Measurements from ENCODE around the gene MCRIP1.

MCRIP1 gene

GRCh38 chr17:81859906-81860755 is 27.0 kb upstream of the MCRIP1 start, which contains the start of gene P4HB:
Gene P4HB, minus strand, starts transcription at chr17:81860535. Its CDS starts 64 bp downstream, at chr17:81860471.
- peak; percentile 31; the same call in 1 of the 2 replicates for TF ChIP-seq TAF1 (IDR thresholded peaks at IDR 0.05; ENCODE audit: low read depth)
- TF ChIP-seq RAD21 (IDR thresholded peaks at IDR 0.05; ENCODE audit: low read depth) = no peak
- 0 out of 2 replicates have a peak, but pooled peaks have one; percentile 3 for TF ChIP-seq NFIC (IDR thresholded peaks at IDR 0.05)
- 0 out of 2 replicates have a peak, but pooled peaks have one; percentile 13 for TF ChIP-seq EP300 (IDR thresholded peaks at IDR 0.05; ENCODE audit: borderline replicate concordance)
- TF ChIP-seq YY1 (IDR thresholded peaks at IDR 0.05; ENCODE audit: low read depth) = no peak
- TF ChIP-seq EGR1 (IDR thresholded peaks at IDR 0.05) = no peak; the same call in none of the 2 replicates
- TF ChIP-seq, protein P1, sequence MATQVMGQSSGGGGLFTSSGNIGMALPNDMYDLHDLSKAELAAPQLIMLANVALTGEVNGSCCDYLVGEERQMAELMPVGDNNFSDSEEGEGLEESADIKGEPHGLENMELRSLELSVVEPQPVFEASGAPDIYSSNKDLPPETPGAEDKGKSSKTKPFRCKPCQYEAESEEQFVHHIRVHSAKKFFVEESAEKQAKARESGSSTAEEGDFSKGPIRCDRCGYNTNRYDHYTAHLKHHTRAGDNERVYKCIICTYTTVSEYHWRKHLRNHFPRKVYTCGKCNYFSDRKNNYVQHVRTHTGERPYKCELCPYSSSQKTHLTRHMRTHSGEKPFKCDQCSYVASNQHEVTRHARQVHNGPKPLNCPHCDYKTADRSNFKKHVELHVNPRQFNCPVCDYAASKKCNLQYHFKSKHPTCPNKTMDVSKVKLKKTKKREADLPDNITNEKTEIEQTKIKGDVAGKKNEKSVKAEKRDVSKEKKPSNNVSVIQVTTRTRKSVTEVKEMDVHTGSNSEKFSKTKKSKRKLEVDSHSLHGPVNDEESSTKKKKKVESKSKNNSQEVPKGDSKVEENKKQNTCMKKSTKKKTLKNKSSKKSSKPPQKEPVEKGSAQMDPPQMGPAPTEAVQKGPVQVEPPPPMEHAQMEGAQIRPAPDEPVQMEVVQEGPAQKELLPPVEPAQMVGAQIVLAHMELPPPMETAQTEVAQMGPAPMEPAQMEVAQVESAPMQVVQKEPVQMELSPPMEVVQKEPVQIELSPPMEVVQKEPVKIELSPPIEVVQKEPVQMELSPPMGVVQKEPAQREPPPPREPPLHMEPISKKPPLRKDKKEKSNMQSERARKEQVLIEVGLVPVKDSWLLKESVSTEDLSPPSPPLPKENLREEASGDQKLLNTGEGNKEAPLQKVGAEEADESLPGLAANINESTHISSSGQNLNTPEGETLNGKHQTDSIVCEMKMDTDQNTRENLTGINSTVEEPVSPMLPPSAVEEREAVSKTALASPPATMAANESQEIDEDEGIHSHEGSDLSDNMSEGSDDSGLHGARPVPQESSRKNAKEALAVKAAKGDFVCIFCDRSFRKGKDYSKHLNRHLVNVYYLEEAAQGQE (IDR thresholded peaks at IDR 0.05; ENCODE audit: low read depth) = no peak
- no peak; the same call in 1 of the 2 replicates for TF ChIP-seq TCF12 (IDR thresholded peaks at IDR 0.05; ENCODE audit: low read depth)
- TF ChIP-seq FOXM1 (IDR thresholded peaks at IDR 0.05; ENCODE audit: borderline replicate concordance, low read depth) = no peak
- TF ChIP-seq TEAD4 (IDR thresholded peaks at IDR 0.05) = no peak
- no peak; the same call in 1 of the 2 replicates for TF ChIP-seq MAX (IDR thresholded peaks at IDR 0.05)
- TF ChIP-seq ZBTB7A (IDR thresholded peaks at IDR 0.05; ENCODE audit: low read depth) = no peak; the same call in 1 of the 2 replicates
- no peak for TF ChIP-seq CEBPB (IDR thresholded peaks at IDR 0.05)
- TF ChIP-seq CREB1 (IDR thresholded peaks at IDR 0.05; ENCODE audit: low read depth) = no peak
- TF ChIP-seq, protein P2, sequence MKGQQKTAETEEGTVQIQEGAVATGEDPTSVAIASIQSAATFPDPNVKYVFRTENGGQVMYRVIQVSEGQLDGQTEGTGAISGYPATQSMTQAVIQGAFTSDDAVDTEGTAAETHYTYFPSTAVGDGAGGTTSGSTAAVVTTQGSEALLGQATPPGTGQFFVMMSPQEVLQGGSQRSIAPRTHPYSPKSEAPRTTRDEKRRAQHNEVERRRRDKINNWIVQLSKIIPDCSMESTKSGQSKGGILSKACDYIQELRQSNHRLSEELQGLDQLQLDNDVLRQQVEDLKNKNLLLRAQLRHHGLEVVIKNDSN (IDR thresholded peaks at IDR 0.05) = no peak

DNA sequence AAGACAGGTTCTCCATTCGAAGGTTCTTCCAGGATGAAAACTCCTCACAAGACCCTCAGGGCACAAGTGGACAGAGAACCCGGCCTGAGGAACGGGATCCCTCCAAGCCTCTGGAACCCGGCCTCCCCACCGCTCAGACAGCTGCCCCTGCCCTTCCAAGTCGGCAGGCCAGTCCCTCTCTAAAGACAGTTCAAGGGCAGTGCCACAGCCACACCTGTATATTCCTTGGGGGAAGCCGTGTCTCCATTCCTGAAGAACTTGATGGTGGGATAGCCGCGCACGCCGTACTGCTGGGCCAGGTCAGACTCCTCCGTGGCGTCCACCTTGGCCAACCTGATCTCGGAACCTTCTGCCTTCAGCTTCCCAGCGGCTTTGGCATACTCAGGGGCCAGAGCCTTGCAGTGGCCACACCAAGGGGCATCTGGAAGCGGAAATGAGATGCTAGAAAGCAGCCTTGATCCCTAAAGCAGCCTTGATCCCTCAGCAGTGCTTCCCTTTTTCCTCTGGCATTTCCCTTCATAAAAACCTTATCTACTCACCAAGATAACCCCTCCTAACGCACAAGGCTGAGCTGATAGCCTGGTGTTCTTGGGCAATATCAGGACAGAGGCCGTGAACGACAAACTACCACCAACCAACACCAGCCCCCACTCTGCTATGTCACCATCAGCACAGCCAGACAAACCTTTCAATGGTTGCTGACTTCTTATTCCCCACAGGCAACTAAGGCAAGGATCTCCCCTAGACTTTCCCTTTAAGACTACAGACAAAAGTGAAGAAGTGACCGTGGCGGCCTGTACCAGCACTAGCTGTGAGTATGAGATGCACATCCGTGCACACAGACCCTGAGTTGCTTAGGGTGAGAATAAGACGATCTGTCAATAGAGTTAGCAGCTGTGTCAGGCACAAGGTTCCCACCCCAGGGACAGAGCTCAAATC is 26.1 kb upstream of the MCRIP1 start:
- TF ChIP-seq FOXM1 (IDR thresholded peaks at IDR 0.05; ENCODE audit: borderline replicate concordance, low read depth) (no peak), MAX (IDR thresholded peaks at IDR 0.05) (no peak)
- TF ChIP-seq, protein P2 (IDR thresholded peaks at IDR 0.05) = no peak

DNA sequence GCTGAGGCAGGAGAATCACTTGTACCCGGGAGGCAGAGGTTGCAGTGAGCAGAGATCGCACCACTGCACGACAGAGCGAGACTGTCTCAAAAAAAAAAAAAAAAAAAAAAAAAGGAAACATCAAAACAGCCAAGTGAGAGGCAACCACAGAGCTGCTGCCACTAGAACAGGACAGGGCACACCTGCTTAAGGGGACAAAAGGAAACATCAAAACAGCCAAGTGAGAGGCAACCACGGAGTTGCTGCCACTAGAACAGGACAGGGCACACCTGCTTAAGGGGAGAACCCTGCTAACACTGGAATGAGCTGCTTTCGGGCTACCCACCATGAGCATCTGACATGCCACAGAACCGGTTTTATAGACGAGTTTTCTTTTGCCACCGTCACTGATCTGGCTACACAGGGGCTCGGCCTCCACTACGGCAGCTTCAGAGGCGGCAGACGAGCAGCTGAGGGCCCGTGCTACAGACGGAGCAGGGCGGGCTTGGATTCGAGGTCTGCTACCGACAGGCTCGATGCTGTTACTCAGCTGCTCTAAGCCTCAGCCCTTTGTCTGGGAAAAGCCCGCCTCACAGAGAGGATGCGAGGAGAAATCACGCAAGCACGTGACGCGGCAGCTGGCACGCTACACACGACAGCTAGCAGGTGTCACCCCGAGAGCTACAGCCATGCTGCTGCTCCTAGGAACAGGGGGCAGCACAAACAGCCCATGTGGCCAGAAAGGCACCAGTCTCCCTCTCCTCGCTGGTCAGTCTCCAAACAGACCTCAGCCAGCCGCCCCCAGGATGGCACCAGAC is 25.3 kb upstream of the MCRIP1 start:
- TF ChIP-seq YY1 (IDR thresholded peaks at IDR 0.05; ENCODE audit: low read depth) (no peak), TAF1 (IDR thresholded peaks at IDR 0.05; ENCODE audit: low read depth) (no peak)
- TF ChIP-seq, protein P1 (IDR thresholded peaks at IDR 0.05; ENCODE audit: low read depth) = no peak

GRCh38 chr17:81854974-81855774 is 22.1 kb upstream of the MCRIP1 start:
- TF ChIP-seq EGR1 (IDR thresholded peaks at IDR 0.05) = no peak
- TF ChIP-seq MAX (IDR thresholded peaks at IDR 0.05) = no peak
- TF ChIP-seq EP300 (IDR thresholded peaks at IDR 0.05; ENCODE audit: borderline replicate concordance) = no peak
- no peak for TF ChIP-seq TEAD4 (IDR thresholded peaks at IDR 0.05)
- TF ChIP-seq RAD21 (IDR thresholded peaks at IDR 0.05; ENCODE audit: low read depth) = no peak; the same call in 1 of the 2 replicates
- no peak for TF ChIP-seq TCF12 (IDR thresholded peaks at IDR 0.05; ENCODE audit: low read depth)
- TF ChIP-seq ZBTB7A (IDR thresholded peaks at IDR 0.05; ENCODE audit: low read depth) = no peak
- TF ChIP-seq, protein P1 (IDR thresholded peaks at IDR 0.05; ENCODE audit: low read depth) = no peak
- no peak for TF ChIP-seq FOXM1 (IDR thresholded peaks at IDR 0.05; ENCODE audit: borderline replicate concordance, low read depth)
- no peak for TF ChIP-seq CREB1 (IDR thresholded peaks at IDR 0.05; ENCODE audit: low read depth)
- TF ChIP-seq CEBPB (IDR thresholded peaks at IDR 0.05) = no peak

Measured in Ishikawa (cell line).